ENCODE data around the gene CCSER1. TPM values are rescaled to one million over a fixed set of nuclear protein-coding genes. Genes with fewer than 3 reads are reported as not detected.

The CCSER1 gene
- polyA plus RNA-seq, 1 experiment: not detected

GRCh38 chr4:90580326-90580725 lies 453.1 kb downstream of the CCSER1 start:
- H3K36me3 ChIP-seq (ENCODE audit: control insufficient read depth, insufficient read depth, low read length): no peaks in the 10 kb centered on the region
- ChIA-PET CTCF (no interaction called here), POLR2A (no interaction called here)
- no peak for TF ChIP-seq CTCF (IDR thresholded peaks at IDR 0.05; ENCODE audit: insufficient read depth, low read depth, low read length)
- H3K27me3 ChIP-seq (ENCODE audit: control insufficient read depth, insufficient read depth, low read length): no peaks in the 10 kb centered on the region
- H3K4me3 ChIP-seq (ENCODE audit: low read depth, low read length): no peak overlapping the region
- DNase-seq (ENCODE audit: low read depth): no peak

- DNase-seq (ENCODE audit: low read depth): no peak
- CTCF ChIA-PET: no interaction called here
- POLR2A ChIA-PET: no interaction called here
- no peaks in the 10 kb centered on the region for H3K27me3 ChIP-seq (ENCODE audit: control insufficient read depth, insufficient read depth, low read length)
- H3K36me3 ChIP-seq (ENCODE audit: control insufficient read depth, insufficient read depth, low read length): no peaks in the 10 kb centered on the region
- no peak overlapping the region for H3K4me3 ChIP-seq (ENCODE audit: low read depth, low read length)
- no peak for TF ChIP-seq CTCF (IDR thresholded peaks at IDR 0.05; ENCODE audit: insufficient read depth, low read depth, low read length)
Measured at GRCh38 chr4:90582087-90582486, 454.9 kb downstream of the CCSER1 start.

GRCh38 chr4:90584051-90584450 lies 456.9 kb downstream of the CCSER1 start:
- Histone ChIP-seq H3K27me3 (ENCODE audit: control insufficient read depth, insufficient read depth, low read length) (no peaks in the 10 kb centered on the region), H3K36me3 (ENCODE audit: control insufficient read depth, insufficient read depth, low read length) (no peaks in the 10 kb centered on the region), H3K4me3 (ENCODE audit: low read depth, low read length) (no peak overlapping the region)
- no peak for DNase-seq (ENCODE audit: low read depth)
- TF ChIP-seq CTCF (IDR thresholded peaks at IDR 0.05; ENCODE audit: insufficient read depth, low read depth, low read length): no peak
- POLR2A ChIA-PET: no interaction called here
- CTCF ChIA-PET: no interaction called here

GRCh38 chr4:90585961-90586360 lies 458.8 kb downstream of the CCSER1 start:
- TF ChIP-seq CTCF (IDR thresholded peaks at IDR 0.05; ENCODE audit: insufficient read depth, low read depth, low read length): no peak
- no peak overlapping the region for H3K4me3 ChIP-seq (ENCODE audit: low read depth, low read length)
- no peaks in the 10 kb centered on the region for H3K36me3 ChIP-seq (ENCODE audit: control insufficient read depth, insufficient read depth, low read length)
- ChIA-PET POLR2A (no interaction called here), CTCF (no interaction called here)
- DNase-seq (ENCODE audit: low read depth): no peak
- H3K27me3 ChIP-seq (ENCODE audit: control insufficient read depth, insufficient read depth, low read length): no peaks in the 10 kb centered on the region

- Histone ChIP-seq H3K36me3 (ENCODE audit: control insufficient read depth, insufficient read depth, low read length) (no peaks in the 10 kb centered on the region), H3K27me3 (ENCODE audit: control insufficient read depth, insufficient read depth, low read length) (no peaks in the 10 kb centered on the region), H3K4me3 (ENCODE audit: low read depth, low read length) (no peak overlapping the region)
- no peak for TF ChIP-seq CTCF (IDR thresholded peaks at IDR 0.05; ENCODE audit: insufficient read depth, low read depth, low read length)
- no peak for DNase-seq (ENCODE audit: low read depth)
- POLR2A ChIA-PET: no interaction called here
- CTCF ChIA-PET: no interaction called here
Measured at GRCh38 chr4:90586799-90587198, 459.6 kb downstream of the CCSER1 start.

Measured in BJ (cell line).